Measurements from ENCODE around the gene ATP6V0B.

Gene ATP6V0B

GRCh38 chr1:43965316-43965715 is 9.4 kb upstream of the ATP6V0B start:
- ChIA-PET CTCF (interaction anchor here (1.2 kb wide), 1 partner anchor 12 kb away, joined by 3 read pairs; no protein-coding TSS in a partner anchor), POLR2A (no interaction called here)
- TF ChIP-seq CTCF (IDR thresholded peaks at IDR 0.05; ENCODE audit: control extremely low read depth, extremely low read depth, low read depth, missing control alignments): no peak
- DNase-seq (ENCODE audit: extremely low spot score): no peak

DNA sequence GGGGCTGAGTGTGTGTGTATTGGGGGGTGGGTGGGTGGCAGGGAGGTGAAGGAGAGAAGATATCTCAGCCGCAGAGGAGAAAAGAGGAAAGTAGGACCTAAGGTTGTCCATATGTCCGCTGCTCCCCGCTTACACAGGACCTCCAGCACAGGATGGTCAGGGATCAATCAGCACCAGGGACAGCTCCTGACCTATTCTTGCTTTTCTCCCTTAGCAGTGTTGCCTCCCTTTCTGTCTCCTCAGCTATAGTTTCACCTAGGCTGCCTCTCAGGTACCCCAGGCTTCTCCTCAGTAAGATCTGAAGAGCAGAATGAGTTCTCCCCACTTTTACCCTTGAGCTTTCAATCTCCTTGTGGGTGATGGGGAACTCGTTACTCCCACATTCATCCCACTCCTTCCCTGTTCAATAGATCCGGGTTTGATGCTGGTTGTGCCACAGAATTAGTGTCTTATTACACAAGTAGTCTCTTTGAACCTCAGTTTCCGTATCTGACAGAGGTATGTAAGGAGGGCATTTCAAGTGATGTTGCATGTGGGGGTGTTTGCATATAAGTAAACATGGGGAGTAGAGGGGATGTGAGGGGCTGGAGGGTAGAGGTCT is 6.3 kb upstream of the ATP6V0B start:
- no peak for TF ChIP-seq CTCF (IDR thresholded peaks at IDR 0.05; ENCODE audit: control extremely low read depth, extremely low read depth, low read depth, missing control alignments)
- ChIA-PET POLR2A (no interaction called here), CTCF (interaction anchor here (1.5 to 4.9 kb wide), 5 partner anchors 10 to 34 kb away, joined by 3 to 21 read pairs (median 9); partner anchors contain the start of genes ARTN and IPO13)
- DNase-seq (ENCODE audit: extremely low spot score): no peak

GRCh38 chr1:43969416-43969745 is 5.4 kb upstream of the ATP6V0B start:
- TF ChIP-seq CTCF (IDR thresholded peaks at IDR 0.05; ENCODE audit: control extremely low read depth, extremely low read depth, low read depth, missing control alignments): no peak
- no peak for DNase-seq (ENCODE audit: extremely low spot score)
- ChIA-PET CTCF (interaction anchor here (0.7 to 4.9 kb wide), 3 partner anchors 25 to 206 kb away, joined by 3 to 21 read pairs (median 9); partner anchors contain the start of gene ARTN), POLR2A (no interaction called here)

DNA sequence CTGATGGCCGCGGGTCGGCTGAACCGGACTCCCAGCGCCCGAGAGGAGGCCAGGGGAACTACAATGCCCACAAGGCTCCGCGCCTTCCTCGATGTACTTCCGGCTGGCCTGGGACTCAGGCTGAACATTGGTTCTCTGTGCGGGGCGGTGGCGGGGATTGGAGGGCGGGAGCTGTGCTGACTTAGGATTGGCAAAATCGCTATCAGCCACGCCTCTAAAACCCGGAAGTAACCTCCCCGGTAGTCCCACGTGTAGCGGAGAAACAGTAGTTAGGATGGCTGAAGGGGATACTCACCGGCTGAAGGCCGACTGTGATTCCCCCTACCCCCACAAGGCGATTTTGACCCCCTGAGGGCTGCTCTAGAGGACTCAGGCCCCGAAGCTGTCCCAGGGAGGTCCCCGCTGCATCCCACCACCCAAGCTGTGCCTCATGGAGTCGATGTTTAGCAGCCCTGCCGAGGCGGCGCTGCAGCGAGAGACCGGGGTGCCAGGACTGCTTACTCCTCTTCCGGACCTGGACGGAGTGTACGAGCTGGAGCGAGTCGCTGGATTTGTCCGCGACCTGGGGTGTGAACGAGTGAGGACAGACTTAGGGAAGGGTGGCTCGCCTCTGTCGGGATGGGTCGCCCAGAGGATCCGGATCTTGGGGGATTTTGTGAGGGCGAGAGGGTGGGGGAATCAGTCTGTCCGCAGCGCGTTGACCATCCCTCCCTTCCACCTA is 4.9 kb upstream of the ATP6V0B start, which contains the start of gene DPH2:
TSS of gene DPH2 (plus strand) at position 265 of the 721 bp plus-strand sequence. CDS start at position 431, 166 bp downstream.
- DNase-seq (ENCODE audit: extremely low spot score): peak; percentile 99
- POLR2A ChIA-PET: interaction anchor here (0.6 to 0.8 kb wide), 2 partner anchors 320 to 619 kb away, joined by 3 read pairs; partner anchors contain the start of gene KDM4A
- no peak for TF ChIP-seq CTCF (IDR thresholded peaks at IDR 0.05; ENCODE audit: control extremely low read depth, extremely low read depth, low read depth, missing control alignments)
- CTCF ChIA-PET: interaction anchor here (0.7 to 4.9 kb wide), 4 partner anchors 20 to 206 kb away, joined by 3 to 21 read pairs (median 6); partner anchors contain the start of gene ARTN

- POLR2A ChIA-PET: interaction anchor here (0.8 kb wide), 1 partner anchor 320 kb away, joined by 3 read pairs; the partner anchor contains the start of gene KDM4A
- no peak for DNase-seq (ENCODE audit: extremely low spot score)
- CTCF ChIA-PET: interaction anchor here (0.7 to 4.9 kb wide), 4 partner anchors 20 to 207 kb away, joined by 3 to 21 read pairs (median 6); partner anchors contain the start of gene ARTN
- TF ChIP-seq CTCF (IDR thresholded peaks at IDR 0.05; ENCODE audit: control extremely low read depth, extremely low read depth, low read depth, missing control alignments): no peak
Observed at GRCh38 chr1:43970502-43970901, 4.3 kb upstream of the ATP6V0B start.

GRCh38 chr1:43970911-43971310 is 3.8 kb upstream of the ATP6V0B start:
- no peak for TF ChIP-seq CTCF (IDR thresholded peaks at IDR 0.05; ENCODE audit: control extremely low read depth, extremely low read depth, low read depth, missing control alignments)
- POLR2A ChIA-PET: no interaction called here
- CTCF ChIA-PET: interaction anchor here (1.6 to 4.9 kb wide), 3 partner anchors 34 to 207 kb away, joined by 4 to 21 read pairs (median 9); partner anchors contain the start of gene ARTN
- DNase-seq (ENCODE audit: extremely low spot score): no peak
